Memory B cell (primary cell): ENCODE measurements around the gene UTP15.

ENCODE experiments used
- ATAC-seq: fragments of 150-1000 bp; cut with Tn5 transposase; 2 replicates; pipeline ENCODE4 v1.10.0; 2021; ENCODE audit warnings: low read depth, mild to moderate bottlenecking, moderate library complexity
- DNase-seq, 2 donors: peaks; one replicate each; pipeline ENCODE4 v3.0.0; 2022; ENCODE audit warnings: low spot score in 2 of 2
- H3K27ac Mint-ChIP-seq: one replicate; pipeline ENCODE4 v1.8.0; 2022; ENCODE audit warnings: mild to moderate bottlenecking, moderate library complexity, mixed read lengths
- H3K27me3 Mint-ChIP-seq: one replicate; pipeline ENCODE4 v1.8.0; 2022; ENCODE audit warnings: mixed read lengths
- H3K36me3 Mint-ChIP-seq: one replicate; pipeline ENCODE4 v1.8.0; 2022; ENCODE audit warnings: mild to moderate bottlenecking, mixed read lengths
- H3K4me1 Mint-ChIP-seq: one replicate; pipeline ENCODE4 v1.8.0; 2022; ENCODE audit warnings: mixed read lengths
- H3K4me3 Mint-ChIP-seq: one replicate; pipeline ENCODE4 v1.8.0; 2022; ENCODE audit warnings: mild to moderate bottlenecking, moderate library complexity, mixed read lengths
- H3K9me3 Mint-ChIP-seq: one replicate; pipeline ENCODE4 v1.8.0; 2022; ENCODE audit warnings: mixed read lengths

UTP15 gene

DNA sequence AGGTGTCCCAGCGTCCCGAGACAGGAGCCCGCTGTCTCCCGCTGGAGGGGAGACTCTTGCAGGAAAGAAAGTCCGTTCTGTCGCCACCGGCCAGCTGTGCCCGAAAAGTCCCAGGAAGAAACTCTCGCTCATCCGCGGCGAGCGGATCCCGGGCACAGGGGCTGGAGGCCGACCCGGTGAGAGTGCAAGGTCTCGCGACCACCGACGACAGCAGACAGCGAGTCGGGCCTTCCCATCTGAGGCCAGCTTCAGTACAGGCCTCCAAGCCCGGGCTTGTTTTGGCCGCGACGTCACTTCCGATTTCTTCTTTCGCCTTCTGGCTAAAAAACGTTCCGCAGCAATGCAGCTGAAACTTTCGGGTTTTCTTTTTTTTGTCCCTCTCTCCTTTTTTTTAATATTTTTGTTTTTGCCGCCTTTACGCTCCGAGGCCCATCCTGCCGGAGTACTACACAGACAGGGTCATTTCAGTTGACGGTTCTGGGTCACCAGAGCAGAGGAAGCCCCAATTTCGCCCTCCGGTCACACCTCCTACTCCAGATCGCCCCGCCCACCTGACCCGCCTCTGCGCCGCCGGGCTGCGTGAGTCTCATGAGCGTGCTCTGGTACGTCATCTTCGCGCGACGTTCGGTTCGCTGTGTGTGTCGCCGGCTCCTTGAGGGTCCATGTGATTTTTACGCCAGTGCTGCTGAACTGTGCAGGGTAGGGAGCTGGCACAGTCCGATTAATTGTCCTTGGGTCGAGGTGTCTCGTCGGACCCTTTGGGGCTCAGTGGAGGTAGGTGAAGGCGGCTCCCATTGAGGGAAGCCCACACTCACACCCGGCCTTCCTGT lies at the start of gene UTP15, which contains the start of gene ANKRA2:
Gene UTP15, plus strand, starts transcription at position 605 of the 830 bp plus-strand sequence. CDS start 1,602 bp downstream, outside the sequence.
Gene ANKRA2, minus strand, starts transcription at position 501 of the 830 bp plus-strand sequence. CDS start 2,758 bp downstream, outside the sequence.
- DNase-seq (peak; percentile 98 to 99), ATAC-seq (peak; percentile 93)
- Mint-ChIP-seq H3K27me3 (no peaks in the 10 kb centered on the region), H3K36me3 (peaks cover 12% of the 10 kb centered on the region), H3K9me3 (no peaks in the 10 kb centered on the region), H3K4me3 (peak within 1 kb of the TSS; percentile 92), H3K4me1 (peaks cover 22% of the 10 kb centered on the region), H3K27ac (peak within 1 kb of the TSS; percentile 97)

GRCh38 chr5:73519531-73520283 lies 45.8 kb upstream of the UTP15 start:
- no peaks in the 10 kb centered on the region for H3K27me3 Mint-ChIP-seq
- no peak overlapping the region for H3K4me3 Mint-ChIP-seq
- peaks cover 8% of the 10 kb centered on the region for H3K4me1 Mint-ChIP-seq
- DNase-seq (peak; percentile 60 to 61), ATAC-seq (peak; percentile 99)
- no peaks in the 10 kb centered on the region for H3K9me3 Mint-ChIP-seq
- H3K27ac Mint-ChIP-seq: no peak overlapping the region
- no peaks in the 10 kb centered on the region for H3K36me3 Mint-ChIP-seq

DNA sequence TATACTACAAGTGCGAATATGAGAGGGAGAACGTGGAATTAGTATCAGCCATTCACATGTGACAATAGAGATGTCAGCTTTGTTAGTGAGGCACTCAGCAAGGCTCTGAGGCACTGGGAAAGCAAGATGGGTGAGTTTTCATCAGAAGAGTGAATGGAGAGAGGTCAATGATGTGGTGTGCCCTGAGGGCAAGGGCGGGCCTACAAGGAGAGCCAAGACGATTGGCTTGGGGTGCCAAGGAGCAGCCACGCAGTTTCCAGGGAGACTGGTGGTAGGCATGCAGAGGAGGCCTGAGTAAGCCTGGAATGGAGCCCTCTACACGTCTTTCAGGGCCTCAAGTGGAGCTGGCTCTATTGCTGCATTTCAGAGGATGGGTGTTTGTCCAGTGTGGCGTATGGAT lies 42.6 kb upstream of the UTP15 start:
- Mint-ChIP-seq H3K27me3 (peaks cover 5% of the 10 kb centered on the region), H3K27ac (no peak overlapping the region), H3K36me3 (no peaks in the 10 kb centered on the region), H3K4me1 (peaks cover 8% of the 10 kb centered on the region), H3K9me3 (no peaks in the 10 kb centered on the region), H3K4me3 (no peak overlapping the region)
- ATAC-seq: no peak
- no peak for DNase-seq

- H3K27ac Mint-ChIP-seq: no peak overlapping the region
- no peak for ATAC-seq
- H3K36me3 Mint-ChIP-seq: no peaks in the 10 kb centered on the region
- peaks cover 5% of the 10 kb centered on the region for H3K27me3 Mint-ChIP-seq
- peaks cover 10% of the 10 kb centered on the region for H3K4me1 Mint-ChIP-seq
- no peak for DNase-seq
- no peak overlapping the region for H3K4me3 Mint-ChIP-seq
- H3K9me3 Mint-ChIP-seq: no peaks in the 10 kb centered on the region
Measured at GRCh38 chr5:73523861-73524260, 41.7 kb upstream of the UTP15 start.

DNA sequence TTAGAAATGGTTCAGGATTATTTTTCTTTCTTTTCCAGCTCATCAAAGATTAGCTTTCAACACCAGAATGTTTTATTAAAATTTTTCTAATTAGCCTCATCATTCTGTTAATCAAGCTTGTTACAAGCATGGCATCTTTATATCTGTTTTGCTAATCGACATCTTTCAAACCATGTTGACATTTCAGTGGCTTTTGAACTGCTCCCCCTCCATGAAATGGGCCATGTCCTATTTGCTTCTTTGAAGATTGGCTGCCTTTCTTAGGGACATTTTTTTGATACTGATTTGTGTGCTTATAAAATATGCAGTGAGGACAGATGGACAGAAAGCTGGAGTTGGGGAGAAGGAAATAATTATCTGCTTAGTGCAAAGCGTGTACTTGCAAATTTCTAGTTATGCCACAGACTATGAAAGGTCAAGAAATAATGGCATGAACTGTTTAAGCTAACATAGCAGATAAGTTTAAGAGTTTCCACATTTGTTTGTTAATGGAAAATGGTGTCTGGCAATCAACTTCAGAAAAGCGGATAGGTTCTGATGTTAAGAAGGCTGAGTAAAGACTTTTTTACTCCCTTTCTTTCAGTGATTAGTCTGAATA lies 39.8 kb upstream of the UTP15 start:
- Mint-ChIP-seq H3K4me3 (no peak overlapping the region), H3K27ac (no peak overlapping the region), H3K27me3 (peaks cover 5% of the 10 kb centered on the region), H3K9me3 (no peaks in the 10 kb centered on the region), H3K4me1 (peaks cover 3% of the 10 kb centered on the region), H3K36me3 (no peaks in the 10 kb centered on the region)
- no peak for DNase-seq
- ATAC-seq: no peak

GRCh38 chr5:73528248-73528647 lies 37.3 kb upstream of the UTP15 start:
- peaks cover 3% of the 10 kb centered on the region for H3K4me1 Mint-ChIP-seq
- H3K4me3 Mint-ChIP-seq: no peak overlapping the region
- DNase-seq: no peak
- H3K27me3 Mint-ChIP-seq: peaks cover 9% of the 10 kb centered on the region
- no peaks in the 10 kb centered on the region for H3K9me3 Mint-ChIP-seq
- ATAC-seq: peak; percentile 45
- H3K36me3 Mint-ChIP-seq: no peaks in the 10 kb centered on the region
- no peak overlapping the region for H3K27ac Mint-ChIP-seq

DNA sequence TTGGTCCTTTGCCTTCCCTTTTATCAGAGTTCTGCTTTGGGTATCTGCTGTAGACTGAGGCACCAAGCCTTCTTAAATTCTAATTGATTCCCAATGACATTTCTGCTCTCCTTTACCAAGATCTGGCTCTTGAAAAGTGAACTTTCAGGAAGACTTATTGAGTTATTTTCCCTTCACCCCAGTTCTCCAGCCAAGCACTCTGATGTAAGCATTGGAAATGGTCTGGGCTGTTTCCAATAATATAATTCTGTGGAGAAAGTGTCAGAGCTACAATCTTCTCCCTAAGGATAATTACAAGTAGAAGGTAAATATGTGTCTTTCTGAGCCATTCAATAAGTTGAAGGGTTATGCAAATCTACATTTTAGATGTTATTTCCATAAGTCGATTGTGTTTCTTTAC lies 36.5 kb upstream of the UTP15 start:
- no peaks in the 10 kb centered on the region for H3K9me3 Mint-ChIP-seq
- ATAC-seq: no peak
- H3K4me3 Mint-ChIP-seq: no peak overlapping the region
- H3K27me3 Mint-ChIP-seq: peaks cover 9% of the 10 kb centered on the region
- DNase-seq: no peak
- no peaks in the 10 kb centered on the region for H3K36me3 Mint-ChIP-seq
- H3K27ac Mint-ChIP-seq: no peak overlapping the region
- H3K4me1 Mint-ChIP-seq: peaks cover 3% of the 10 kb centered on the region

GRCh38 chr5:73531356-73531755 lies 34.2 kb upstream of the UTP15 start:
- H3K4me1 Mint-ChIP-seq: peaks cover 3% of the 10 kb centered on the region
- no peaks in the 10 kb centered on the region for H3K36me3 Mint-ChIP-seq
- peaks cover 12% of the 10 kb centered on the region for H3K27me3 Mint-ChIP-seq
- no peak overlapping the region for H3K27ac Mint-ChIP-seq
- H3K9me3 Mint-ChIP-seq: no peaks in the 10 kb centered on the region
- no peak for ATAC-seq
- no peak for DNase-seq
- H3K4me3 Mint-ChIP-seq: no peak overlapping the region

DNA sequence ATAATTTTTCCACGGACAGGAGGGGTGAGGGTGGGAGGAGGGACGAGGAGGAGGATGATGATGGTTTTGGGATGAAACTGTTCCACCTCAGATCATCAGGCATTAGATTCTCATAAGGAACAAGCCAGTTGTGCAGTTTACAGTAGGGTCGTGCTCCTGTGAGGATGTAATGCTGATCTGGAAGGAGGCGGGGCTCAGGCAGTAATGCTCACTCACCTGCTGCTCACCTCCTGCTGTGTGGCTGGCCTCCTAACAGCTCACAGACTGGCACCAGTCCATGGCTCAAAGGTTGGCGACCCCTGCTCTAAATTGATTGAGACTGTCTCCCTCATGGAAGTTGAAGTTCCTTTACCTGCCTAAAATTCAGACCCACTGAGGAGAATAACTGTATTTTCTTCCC lies 33.3 kb upstream of the UTP15 start:
- H3K27me3 Mint-ChIP-seq: peaks cover 12% of the 10 kb centered on the region
- H3K4me1 Mint-ChIP-seq: peaks cover 6% of the 10 kb centered on the region
- no peak overlapping the region for H3K27ac Mint-ChIP-seq
- DNase-seq (no peak), ATAC-seq (no peak)
- H3K9me3 Mint-ChIP-seq: no peaks in the 10 kb centered on the region
- no peak overlapping the region for H3K4me3 Mint-ChIP-seq
- H3K36me3 Mint-ChIP-seq: no peaks in the 10 kb centered on the region

DNA sequence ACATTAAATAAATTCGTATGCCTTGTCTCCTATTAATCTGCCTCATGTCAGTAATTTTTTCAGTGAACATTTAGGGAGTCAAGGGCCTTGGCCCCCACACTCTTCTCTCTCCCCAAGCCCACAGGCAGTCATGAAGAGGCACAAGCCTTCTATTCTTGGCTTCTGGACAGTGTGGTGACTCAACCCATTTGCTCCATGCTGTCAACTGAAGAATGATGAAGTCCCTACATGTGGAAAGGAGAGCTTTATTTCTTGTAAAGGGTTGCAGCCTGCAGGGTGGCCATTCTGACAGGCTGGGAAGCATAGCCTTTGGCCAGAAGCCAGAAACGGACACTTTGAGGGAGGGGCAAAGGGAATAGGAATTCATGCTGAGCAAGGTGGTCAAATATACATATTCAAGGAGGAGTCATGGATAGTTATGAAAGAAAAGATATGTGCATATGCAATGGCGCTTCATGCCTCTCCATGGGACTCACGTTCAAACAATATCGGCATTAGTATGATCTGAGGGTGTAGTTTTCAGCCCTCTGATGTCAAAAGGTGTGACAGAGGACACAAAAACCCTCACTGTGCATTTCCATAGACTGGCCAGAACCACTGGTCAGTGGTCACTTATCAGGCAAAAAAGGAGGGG lies 31.4 kb upstream of the UTP15 start:
- Mint-ChIP-seq H3K36me3 (no peaks in the 10 kb centered on the region), H3K27me3 (peaks cover 9% of the 10 kb centered on the region), H3K9me3 (no peaks in the 10 kb centered on the region), H3K4me1 (peaks cover 3% of the 10 kb centered on the region), H3K27ac (no peak overlapping the region), H3K4me3 (no peak overlapping the region)
- no peak for ATAC-seq
- DNase-seq: no peak

DNA sequence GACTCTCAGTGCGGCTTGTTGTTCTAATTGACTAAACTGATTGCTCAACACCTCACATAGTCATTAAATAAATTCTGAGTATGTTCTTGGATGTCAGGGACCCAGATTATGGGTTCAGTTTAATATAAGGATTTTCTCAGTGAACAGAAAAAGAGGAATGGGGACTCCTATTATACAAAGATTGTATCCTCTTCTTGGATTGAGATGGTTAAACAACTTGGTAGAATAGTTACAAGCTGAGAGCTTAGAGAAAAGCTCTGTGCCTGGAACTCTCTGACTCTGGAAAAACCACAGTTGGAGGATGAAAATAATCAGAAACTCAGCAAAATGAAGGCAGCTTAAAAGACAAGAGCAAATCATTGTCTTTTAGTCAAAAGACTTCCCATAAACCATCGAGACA lies 30.6 kb upstream of the UTP15 start:
- peaks cover 9% of the 10 kb centered on the region for H3K27me3 Mint-ChIP-seq
- no peak overlapping the region for H3K4me3 Mint-ChIP-seq
- DNase-seq (no peak), ATAC-seq (no peak)
- peaks cover 3% of the 10 kb centered on the region for H3K4me1 Mint-ChIP-seq
- H3K27ac Mint-ChIP-seq: no peak overlapping the region
- no peaks in the 10 kb centered on the region for H3K9me3 Mint-ChIP-seq
- no peaks in the 10 kb centered on the region for H3K36me3 Mint-ChIP-seq

DNA sequence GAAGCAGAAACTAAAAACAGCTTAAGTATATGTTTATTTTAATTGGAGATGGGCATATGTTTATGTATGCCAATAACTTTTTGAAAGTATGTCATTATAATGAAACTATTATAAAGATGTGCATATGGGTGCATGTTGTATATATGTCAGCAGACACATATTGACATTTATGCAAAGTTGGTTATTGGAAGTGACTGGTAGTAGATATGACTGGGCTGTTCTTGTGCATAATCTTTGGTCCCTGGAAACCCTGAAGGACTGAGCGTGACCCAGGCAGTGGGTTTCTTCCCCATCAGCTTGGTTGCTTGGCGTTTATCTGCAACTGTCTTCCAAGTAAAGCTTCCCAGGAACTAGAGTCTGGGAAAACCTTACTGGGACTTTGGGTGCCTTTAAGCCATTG lies 25.8 kb upstream of the UTP15 start:
- peaks cover 11% of the 10 kb centered on the region for H3K27me3 Mint-ChIP-seq
- no peaks in the 10 kb centered on the region for H3K9me3 Mint-ChIP-seq
- ATAC-seq (no peak), DNase-seq (no peak)
- peaks cover 3% of the 10 kb centered on the region for H3K4me1 Mint-ChIP-seq
- H3K27ac Mint-ChIP-seq: no peak overlapping the region
- H3K36me3 Mint-ChIP-seq: no peaks in the 10 kb centered on the region
- no peak overlapping the region for H3K4me3 Mint-ChIP-seq

DNA sequence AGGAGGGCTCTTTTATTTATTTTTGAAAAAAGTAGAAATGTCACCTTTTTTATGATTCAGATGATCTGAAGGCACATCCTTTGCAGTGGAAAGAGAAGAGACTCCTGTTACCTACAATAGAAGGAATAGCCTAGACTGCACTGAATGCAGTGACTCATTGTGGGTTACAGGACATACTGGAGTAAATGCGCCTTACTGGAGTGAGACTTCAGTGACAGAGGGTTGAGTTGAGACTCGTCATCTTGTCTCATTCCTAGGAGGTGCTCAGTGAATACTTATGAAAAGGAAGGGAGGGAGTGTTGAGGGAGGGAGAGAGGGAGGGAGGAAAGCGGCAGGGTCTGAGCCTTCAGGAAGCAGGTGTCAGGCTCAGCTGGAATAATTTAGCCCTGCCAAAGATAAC lies 25.4 kb upstream of the UTP15 start:
- no peak overlapping the region for H3K4me3 Mint-ChIP-seq
- peaks cover 11% of the 10 kb centered on the region for H3K27me3 Mint-ChIP-seq
- peaks cover 3% of the 10 kb centered on the region for H3K4me1 Mint-ChIP-seq
- no peaks in the 10 kb centered on the region for H3K36me3 Mint-ChIP-seq
- no peak overlapping the region for H3K27ac Mint-ChIP-seq
- ATAC-seq (no peak), DNase-seq (no peak)
- no peaks in the 10 kb centered on the region for H3K9me3 Mint-ChIP-seq

DNA sequence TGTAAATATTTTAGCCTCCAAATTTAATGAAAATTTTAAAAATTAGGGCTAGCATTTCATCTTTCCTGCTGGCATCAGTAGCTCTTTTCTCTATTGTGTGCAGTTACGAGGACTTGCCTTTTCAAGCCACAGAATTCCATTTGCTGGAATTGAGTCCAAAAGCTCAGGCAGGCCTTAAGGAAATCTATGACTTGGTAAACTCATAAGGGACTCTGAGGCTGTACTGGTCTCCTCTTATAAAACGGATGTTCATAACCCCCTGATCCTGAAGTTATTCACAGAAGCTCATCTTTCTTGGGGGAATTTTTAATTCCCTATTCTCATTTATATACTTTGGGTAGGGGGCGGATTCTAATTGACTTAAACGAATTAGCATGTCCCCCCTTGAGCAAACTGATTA lies 23.5 kb upstream of the UTP15 start:
- peaks cover 8% of the 10 kb centered on the region for H3K27me3 Mint-ChIP-seq
- no peak for ATAC-seq

More for the DNA sequence above, 23.5 kb upstream of the UTP15 start:
- Mint-ChIP-seq H3K4me3 (no peak overlapping the region), H3K4me1 (no peaks in the 10 kb centered on the region), H3K36me3 (no peaks in the 10 kb centered on the region), H3K27ac (no peak overlapping the region), H3K9me3 (no peaks in the 10 kb centered on the region)
- no peak for DNase-seq
